HG02870 (cell line): Measurements from ENCODE around the gene ENOX1.
"Not testable (repeated sequence)": the region's sequence is repeated elsewhere in the genome, so short reads cannot be mapped to it uniquely, and the experiment has no call there.

Experiments used
- ATAC-seq: cut with Tn5 transposase; IDR thresholded peaks from one replicate; pipeline ENCODE4 v1.9.1; 2021; ENCODE audit warnings: mild to moderate bottlenecking, moderate library complexity; ENCODE audit not compliant: unreplicated experiment

The ENOX1 gene

GRCh38 chr13:43363156-43363953, 423.4 kb downstream of the ENOX1 start:
- ATAC-seq, result no peak

GRCh38 chr13:43362556-43362955, 424.2 kb downstream of the ENOX1 start:
- ATAC-seq, result no peak

GRCh38 chr13:43360892-43361610, 425.7 kb downstream of the ENOX1 start:
- ATAC-seq, result no peak

- no peak for ATAC-seq
These were observed 426.6 kb downstream of the ENOX1 start for GRCh38 chr13:43360171-43360570.

GRCh38 chr13:43359536-43359935, 427.2 kb downstream of the ENOX1 start:
- no peak for ATAC-seq

- no peak for ATAC-seq
These were observed 429.2 kb downstream of the ENOX1 start for GRCh38 chr13:43357564-43357963.

- no peak for ATAC-seq
These were observed 430.2 kb downstream of the ENOX1 start for GRCh38 chr13:43356567-43356966.

- no peak for ATAC-seq
These were observed 431.0 kb downstream of the ENOX1 start for GRCh38 chr13:43355774-43356173.

- ATAC-seq, result no peak
These were observed 432.4 kb downstream of the ENOX1 start for GRCh38 chr13:43354153-43354945.

GRCh38 chr13:43353631-43354030, 433.1 kb downstream of the ENOX1 start:
- ATAC-seq, result no peak

GRCh38 chr13:43351612-43352011, 435.2 kb downstream of the ENOX1 start:
- ATAC-seq, result not testable (repeated sequence)

GRCh38 chr13:43348397-43348796, 438.4 kb downstream of the ENOX1 start:
- no peak for ATAC-seq

GRCh38 chr13:43347877-43348276, 438.9 kb downstream of the ENOX1 start:
- ATAC-seq, result no peak

GRCh38 chr13:43346427-43346826, 440.3 kb downstream of the ENOX1 start:
- no peak for ATAC-seq

- no peak for ATAC-seq
These were observed 443.1 kb downstream of the ENOX1 start for GRCh38 chr13:43343645-43344044.

- ATAC-seq, result no peak
These were observed 446.8 kb downstream of the ENOX1 start for GRCh38 chr13:43339805-43340550.

- ATAC-seq, result no peak
These were observed 447.5 kb downstream of the ENOX1 start for GRCh38 chr13:43339145-43339804.

- no peak for ATAC-seq
These were observed 451.0 kb downstream of the ENOX1 start for GRCh38 chr13:43335764-43336163.

GRCh38 chr13:43333176-43333575, 453.6 kb downstream of the ENOX1 start:
- ATAC-seq, result no peak

GRCh38 chr13:43331672-43332071, 455.1 kb downstream of the ENOX1 start:
- ATAC-seq, result no peak
